HepG2 (cell line): Measurements from ENCODE around the gene BAIAP2L1. TPM values are rescaled to one million over a fixed set of nuclear protein-coding genes. Genes with fewer than 3 reads are reported as not detected.

Experiments used
- ADNP ChIP-seq: sonication (generic); formaldehyde crosslinking; IDR thresholded peaks from 2 replicates; pipeline ENCODE4 v1.4.0; 2020; ENCODE audit warnings: missing genetic modification reagents
- ASH2L ChIP-seq: fragments of 300-600, 200-600 bp; sonication (generic); IDR thresholded peaks from 2 replicates; pipeline ENCODE4 v1.7.0; 2017; ENCODE audit warnings: low read depth, mild to moderate bottlenecking, moderate library complexity, mixed read lengths, low read length; ENCODE audit not compliant: insufficient read length
- CTCF ChIP-seq: sonication (generic); formaldehyde crosslinking; IDR thresholded peaks from 2 replicates; pipeline ENCODE4 v1.5.0; 2020; ENCODE audit warnings: mild to moderate bottlenecking, missing genetic modification reagents, moderate library complexity
- DPF2 ChIP-seq: sonication (generic); formaldehyde crosslinking; IDR thresholded peaks from 2 replicates; pipeline ENCODE4 v1.4.0; 2020; ENCODE audit warnings: mild to moderate bottlenecking, low read depth, missing genetic modification reagents, borderline replicate concordance
- FOSL2 ChIP-seq: sonication (generic); formaldehyde crosslinking; IDR thresholded peaks from 2 replicates; pipeline ENCODE4 v1.4.0; 2020; ENCODE audit warnings: missing genetic modification reagents
- HIVEP1 ChIP-seq: sonication (generic); formaldehyde crosslinking; IDR thresholded peaks from 2 replicates; pipeline ENCODE4 v1.4.0; 2020; ENCODE audit warnings: mild to moderate bottlenecking, missing genetic modification reagents
- HNRNPH1 ChIP-seq: fragments of 200-400 bp; formaldehyde crosslinking; optimal IDR thresholded peaks from 2 replicates; pipeline ENCODE3; 2017; ENCODE audit warnings: mild to moderate bottlenecking, low read depth, low read length
- HOXA5 ChIP-seq: sonication (generic); formaldehyde crosslinking; IDR thresholded peaks from 2 replicates; pipeline ENCODE4 v1.4.0; 2020; ENCODE audit warnings: missing genetic modification reagents
- KDM3A ChIP-seq: IDR thresholded peaks from 2 replicates; pipeline ENCODE4 v1.6.1; 2018; ENCODE audit warnings: low read depth, missing compliant biosample characterization
- MED1 ChIP-seq: sonication (generic); formaldehyde crosslinking; IDR thresholded peaks from 2 replicates; pipeline ENCODE4 v1.4.0; 2020; ENCODE audit warnings: missing genetic modification reagents
- NCOR1 ChIP-seq: fragments of 200-600 bp; sonication (generic); IDR thresholded peaks from 2 replicates; pipeline ENCODE4 v1.7.0; 2017; ENCODE audit warnings: antibody characterized with exemption, low read length, borderline replicate concordance
- RBM39 ChIP-seq: fragments of 200-400 bp; formaldehyde crosslinking; IDR thresholded peaks from one replicate; pipeline ENCODE4 v1.6.1; 2018; ENCODE audit warnings: antibody characterized with exemption, mild to moderate bottlenecking, low read depth, low read length; ENCODE audit not compliant: poor library complexity, severe bottlenecking
- RCOR2 ChIP-seq: IDR thresholded peaks from 2 replicates; pipeline ENCODE4 v1.6.1; 2016; ENCODE audit warnings: missing biosample characterization, missing genetic modification reagents
- REPIN1 ChIP-seq: sonication (generic); formaldehyde crosslinking; IDR thresholded peaks from 2 replicates; pipeline ENCODE4 v1.8.0; 2022; ENCODE audit warnings: missing genetic modification reagents, low read depth, mild to moderate bottlenecking, borderline replicate concordance
- SAFB2 ChIP-seq: sonication (generic); formaldehyde crosslinking; IDR thresholded peaks from 2 replicates; pipeline ENCODE4 v1.5.1; 2020; ENCODE audit warnings: missing genetic modification reagents, low read depth, mild to moderate bottlenecking, borderline replicate concordance
- THAP7 ChIP-seq: sonication (generic); formaldehyde crosslinking; IDR thresholded peaks from 2 replicates; pipeline ENCODE4 v1.8.1; 2023; ENCODE audit warnings: mild to moderate bottlenecking, missing genetic modification reagents
- XRCC5 ChIP-seq: fragments of 200-400 bp; formaldehyde crosslinking; optimal IDR thresholded peaks from 2 replicates; pipeline ENCODE3; 2017; ENCODE audit warnings: mild to moderate bottlenecking, low read length
- YEATS4 ChIP-seq: sonication (generic); formaldehyde crosslinking; IDR thresholded peaks from 2 replicates; pipeline ENCODE4 v1.4.0; 2020; ENCODE audit warnings: missing genetic modification reagents, borderline replicate concordance
- ZMAT3 ChIP-seq: sonication (generic); formaldehyde crosslinking; conservative IDR thresholded peaks from 2 replicates; pipeline ENCODE4 v1.7.0; 2021; ENCODE audit warnings: missing genetic modification reagents
- ZNF207 ChIP-seq: fragments of 450-650 bp; IDR thresholded peaks from 2 replicates; pipeline ENCODE4 v1.6.1; 2016; ENCODE audit warnings: antibody characterized with exemption, borderline replicate concordance
- ZNF343 ChIP-seq: sonication (generic); formaldehyde crosslinking; IDR thresholded peaks from 2 replicates; pipeline ENCODE4 v1.4.0; 2020; ENCODE audit warnings: mild to moderate bottlenecking, missing genetic modification reagents
- ZNF501 ChIP-seq: sonication (generic); formaldehyde crosslinking; IDR thresholded peaks from 2 replicates; pipeline ENCODE4 v1.5.1; 2020; ENCODE audit warnings: mild to moderate bottlenecking, moderate library complexity, missing genetic modification reagents
- ZNF652 ChIP-seq: IDR thresholded peaks from 2 replicates; pipeline ENCODE4 v1.6.1; 2016; ENCODE audit warnings: low read depth, borderline replicate concordance
- ZNF782 ChIP-seq: sonication (generic); formaldehyde crosslinking; IDR thresholded peaks from 2 replicates; pipeline ENCODE4 v1.4.0; 2020; ENCODE audit warnings: missing genetic modification reagents, mild to moderate bottlenecking, borderline replicate concordance
- ZSCAN31 ChIP-seq: sonication (generic); formaldehyde crosslinking; IDR thresholded peaks from 2 replicates; pipeline ENCODE4 v1.5.0; 2020; ENCODE audit warnings: low read depth, mild to moderate bottlenecking, missing genetic modification reagents
- polyA plus RNA-seq, 8 experiments: library from polyadenylated mRNA; depleted of rRNA in 3 of 8; stranded (reverse) in 7 of 8; unstranded in 1 of 8; fragments of >200 nt; fragmentation: Illumina TruSeq in 4 of 8; extraction: Trizol in 4 of 8; gene quantifications; 2 replicates each; pipeline versions ENCODE4 v1.2.1 to v1.2.3, GENCODE V29; 2011 to 2016; ENCODE audit warnings: low read depth in 4 of 8, missing spikeins in 1 of 8, mixed read lengths in 1 of 8; ENCODE audit not compliant: insufficient read depth in 1 of 8
- total RNA-seq, 5 experiments: library from RNA; depleted of rRNA; stranded (reverse); fragments of >200 nt; fragmentation: Illumina TruSeq; extraction: Trizol; gene quantifications; 2 replicates each; pipeline ENCODE4 v1.2.3, GENCODE V29; 2016; ENCODE audit warnings: low read depth in 1 of 5
- TF ChIP-seq, protein P1 (sequence below): sonication (generic); formaldehyde crosslinking; IDR thresholded peaks from 2 replicates; pipeline ENCODE4 v1.5.1; 2020; ENCODE audit warnings: mild to moderate bottlenecking, moderate library complexity, missing genetic modification reagents
- TF ChIP-seq, protein P2 (sequence below): IDR thresholded peaks from 2 replicates; pipeline ENCODE4 v1.6.1; 2016; ENCODE audit warnings: low read depth, borderline replicate concordance

BAIAP2L1 gene
- total and polyA plus RNA-seq, 2 of the 13 experiments (the other 11 are each of a cell fraction or from before 2014, with no cell fraction given), result 13.0 to 21.5 TPM

GRCh38 chr7:98294798-98295382 is 106.0 kb downstream of the BAIAP2L1 start (continued):
- TF ChIP-seq ZNF782 (CRISPR knock-in tag) (no peak), REPIN1 (peak; percentile 37; the same call in 1 of the 2 replicates), ZSCAN31 (CRISPR knock-in tag) (no peak), ZNF501 (CRISPR knock-in tag) (peak; percentile 46; the same call in 1 of the 2 replicates), HNRNPH1 (no peak), KDM3A (0 out of 2 replicates have a peak, but pooled peaks have one; percentile 56), CTCF (CRISPR knock-in tag) (peak; percentile 88), NCOR1 (no peak), ZNF343 (CRISPR knock-in tag) (no peak), ADNP (no peak), ZNF207 (no peak), THAP7 (CRISPR knock-in tag) (no peak), RCOR2 (no peak), FOSL2 (no peak), YEATS4 (no peak), ASH2L (no peak), ZNF652 (CRISPR knock-in tag) (no peak), SAFB2 (CRISPR knock-in tag) (0 out of 2 replicates have a peak, but pooled peaks have one; percentile 41), XRCC5 (peak; percentile 43), ZMAT3 (CRISPR knock-in tag) (no peak), DPF2 (CRISPR knock-in tag) (no peak), HOXA5 (no peak), HIVEP1 (CRISPR knock-in tag) (no peak), RBM39 (peak; percentile 30), MED1 (CRISPR knock-in tag) (peak; percentile 14; the same call in 1 of the 2 replicates)
- TF ChIP-seq, protein P1, sequence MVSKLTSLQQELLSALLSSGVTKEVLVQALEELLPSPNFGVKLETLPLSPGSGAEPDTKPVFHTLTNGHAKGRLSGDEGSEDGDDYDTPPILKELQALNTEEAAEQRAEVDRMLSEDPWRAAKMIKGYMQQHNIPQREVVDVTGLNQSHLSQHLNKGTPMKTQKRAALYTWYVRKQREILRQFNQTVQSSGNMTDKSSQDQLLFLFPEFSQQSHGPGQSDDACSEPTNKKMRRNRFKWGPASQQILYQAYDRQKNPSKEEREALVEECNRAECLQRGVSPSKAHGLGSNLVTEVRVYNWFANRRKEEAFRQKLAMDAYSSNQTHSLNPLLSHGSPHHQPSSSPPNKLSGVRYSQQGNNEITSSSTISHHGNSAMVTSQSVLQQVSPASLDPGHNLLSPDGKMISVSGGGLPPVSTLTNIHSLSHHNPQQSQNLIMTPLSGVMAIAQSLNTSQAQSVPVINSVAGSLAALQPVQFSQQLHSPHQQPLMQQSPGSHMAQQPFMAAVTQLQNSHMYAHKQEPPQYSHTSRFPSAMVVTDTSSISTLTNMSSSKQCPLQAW (CRISPR knock-in tag), result peak; percentile 49; the same call in 1 of the 2 replicates
- TF ChIP-seq, protein P2, sequence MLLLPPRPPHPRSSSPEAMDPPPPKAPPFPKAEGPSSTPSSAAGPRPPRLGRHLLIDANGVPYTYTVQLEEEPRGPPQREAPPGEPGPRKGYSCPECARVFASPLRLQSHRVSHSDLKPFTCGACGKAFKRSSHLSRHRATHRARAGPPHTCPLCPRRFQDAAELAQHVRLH (CRISPR knock-in tag), result no peak
